Stimulated activated CD4-positive, alpha-beta T cell treated with anti-CD3 and anti-CD28 coated beads, Interleukin-15, amount 100 ng/mL, for 48 hours (primary cell): ENCODE data around the gene LRRC75B.
A peak's percentile ranks its signal among the peaks of the same experiment; 100 is the strongest.

Experiments used
- DNase-seq, 2 donors: peaks; one replicate each; pipeline ENCODE4 v3.0.0-alpha.2; 2020; ENCODE audit warnings: low read depth in 2 of 2

The LRRC75B gene

GRCh38 chr22:24585461-24585860 is 7.4 kb downstream of the LRRC75B start:
- no peak for DNase-seq

- DNase-seq, result no peak
These were observed 7.9 kb downstream of the LRRC75B start for GRCh38 chr22:24584871-24585411.

- no peak for DNase-seq
These were observed 8.6 kb downstream of the LRRC75B start for GRCh38 chr22:24584166-24584790.

GRCh38 chr22:24583221-24584165 is 9.4 kb downstream of the LRRC75B start:
- DNase-seq, result no peak

GRCh38 chr22:24582056-24582814 is 10.6 kb downstream of the LRRC75B start:
- no peak for DNase-seq

GRCh38 chr22:24580276-24580675 is 12.6 kb downstream of the LRRC75B start:
- no peak for DNase-seq

- no peak for DNase-seq
These were observed 13.6 kb downstream of the LRRC75B start for GRCh38 chr22:24579258-24579601.

GRCh38 chr22:24578355-24579257 is 14.3 kb downstream of the LRRC75B start:
- no peak for DNase-seq

- no peak for DNase-seq
These were observed 16.1 kb downstream of the LRRC75B start for GRCh38 chr22:24576778-24577177.

- DNase-seq, result no peak
These were observed 21.6 kb downstream of the LRRC75B start for GRCh38 chr22:24571266-24571665.

GRCh38 chr22:24567668-24568067 is 25.2 kb downstream of the LRRC75B start:
- DNase-seq, result no peak

GRCh38 chr22:24566899-24567511 is 25.9 kb downstream of the LRRC75B start:
- no peak for DNase-seq

- no peak for DNase-seq
These were observed 27.8 kb downstream of the LRRC75B start for GRCh38 chr22:24565077-24565476.

- DNase-seq, result no peak
These were observed 28.4 kb downstream of the LRRC75B start for GRCh38 chr22:24564376-24565058.

GRCh38 chr22:24563246-24563645 is 29.6 kb downstream of the LRRC75B start:
- DNase-seq, result no peak

GRCh38 chr22:24559471-24559870 is 33.4 kb downstream of the LRRC75B start:
- DNase-seq, result no peak

- peak; percentile 99 to 100 for DNase-seq
These were observed 37.5 kb downstream of the LRRC75B start, which contains the start of gene SNRPD3 for GRCh38 chr22:24555165-24556039. TSS of gene SNRPD3 (plus strand) at chr22:24555999. CDS start at chr22:24557675, 1,676 bp downstream.

- DNase-seq, result peak in 1 of 2 donors; percentile 27
These were observed 38.3 kb downstream of the LRRC75B start, which contains the start of gene GUCD1 for GRCh38 chr22:24554313-24555164. TSS of gene GUCD1 (minus strand) at chr22:24555138. CDS start at chr22:24554991, 147 bp downstream.
